ENCODE results near the gene TRIM14.

GRCh38 chr9:98031169-98031568 lies 87.9 kb downstream of the TRIM14 start:
- TF ChIP-seq CTCF (IDR thresholded peaks at IDR 0.05) (no peak), POLR2AphosphoS5 (IDR thresholded peaks at IDR 0.05) (no peak)

Measured in gastroesophageal sphincter (tissue), 3 donors.